GM23248 (cell line): Measurements from ENCODE around the gene PM20D1. TPM values are rescaled to one million over a fixed set of nuclear protein-coding genes. Genes with fewer than 3 reads are reported as not detected.

Experiments used
- DNase-seq: peaks from one replicate; pipeline ENCODE4 v3.0.0-alpha.2; 2015
- H2AFZ ChIP-seq: fragments of 200-600 bp; sonication (generic); 2 replicates; pipeline ENCODE4 v1.6.1; 2016; ENCODE audit warnings: antibody characterized with exemption
- H3F3A ChIP-seq: fragments of 200-600 bp; sonication (generic); 2 replicates; pipeline ENCODE4 v1.6.1; 2016; ENCODE audit warnings: mild to moderate bottlenecking, antibody characterized with exemption, mixed run types; ENCODE audit not compliant: insufficient read depth
- H3K27ac ChIP-seq: fragments of 200-600 bp; sonication (generic); 2 replicates; pipeline ENCODE4 v1.5.1; 2016; ENCODE audit warnings: mild to moderate bottlenecking
- H3K27me3 ChIP-seq: fragments of 200-600 bp; sonication (generic); replicated peaks from 2 replicates; pipeline ENCODE4 v1.6.1; 2016; ENCODE audit warnings: mild to moderate bottlenecking; ENCODE audit not compliant: insufficient read depth
- H3K36me3 ChIP-seq: fragments of 200-600 bp; sonication (generic); 2 replicates; pipeline ENCODE4 v1.6.1; 2016; ENCODE audit warnings: low read depth, mild to moderate bottlenecking
- H3K4me1 ChIP-seq: fragments of 200-600 bp; sonication (generic); 2 replicates; pipeline ENCODE4 v1.6.1; 2016; ENCODE audit warnings: mild to moderate bottlenecking; ENCODE audit not compliant: insufficient read depth
- H3K4me2 ChIP-seq: fragments of 200-600 bp; sonication (generic); one replicate; pipeline ENCODE4 v1.6.1; 2016; ENCODE audit warnings: mild to moderate bottlenecking; ENCODE audit not compliant: unreplicated experiment
- H3K4me3 ChIP-seq: fragments of 200-600 bp; sonication (generic); 2 replicates; pipeline ENCODE4 v1.5.1; 2016; ENCODE audit warnings: mild to moderate bottlenecking
- H3K79me2 ChIP-seq: fragments of 200-600 bp; sonication (generic); 2 replicates; pipeline ENCODE4 v1.6.1; 2016; ENCODE audit warnings: mild to moderate bottlenecking; ENCODE audit not compliant: insufficient read depth
- H3K9ac ChIP-seq: fragments of 200-600 bp; sonication (generic); 2 replicates; pipeline ENCODE4 v1.6.1; 2016; ENCODE audit warnings: mild to moderate bottlenecking
- H3K9me2 ChIP-seq: fragments of 200-600 bp; sonication (generic); 2 replicates; pipeline ENCODE4 v1.6.1; 2016; ENCODE audit warnings: mixed run types, mild to moderate bottlenecking, moderate library complexity; ENCODE audit not compliant: insufficient read depth
- H3K9me3 ChIP-seq: fragments of 200-600 bp; sonication (generic); one replicate; pipeline ENCODE4 v1.6.1; 2017; ENCODE audit warnings: low read depth
- H4K20me1 ChIP-seq: fragments of 200-600 bp; sonication (generic); 2 replicates; pipeline ENCODE4 v1.6.0; 2016; ENCODE audit not compliant: insufficient read depth
- EZH2 ChIP-seq: fragments of 200-600 bp; sonication (generic); IDR thresholded peaks from 2 replicates; pipeline ENCODE4 v1.6.1; 2018; ENCODE audit warnings: antibody characterized with exemption, mild to moderate bottlenecking; ENCODE audit not compliant: insufficient read depth, poor library complexity, severe bottlenecking
- EZH2phosphoT487 ChIP-seq: fragments of 200-600 bp; sonication (generic); IDR thresholded peaks from 2 replicates; pipeline ENCODE4 v1.6.1; 2018; ENCODE audit warnings: antibody characterized with exemption, moderate library complexity, mild to moderate bottlenecking, low read depth; ENCODE audit not compliant: insufficient read depth
- WGBS, 2 experiments: methylation state at CpG; one replicate each; pipeline ENCODE4 v1.1.6; 2015 to 2017; ENCODE audit warnings: low lambda C conversion rate in 2 of 2, low coverage in 1 of 2; ENCODE audit errors: missing lambda C conversion rate in 2 of 2; 5-methylcytosine and 5-hydroxymethylcytosine counted together
- in situ Hi-C: fragments of 300-500 bp; cut with MboI; formaldehyde crosslinking; loops from 2 replicates; pipeline ENCODE4 v1.15.0; 2020
- polyA plus RNA-seq: library from polyadenylated mRNA; unstranded; fragments of >200 nt; fragmentation: Nextera tagmentation; extraction: Ambion mirVana; gene quantifications from 2 replicates; pipeline ENCODE4 v1.2.1, GENCODE V29; 2016
- total RNA-seq: library from RNA; depleted of rRNA; stranded (reverse); fragments of >200 nt; shearing (Covaris generic); gene quantifications from 2 replicates; pipeline ENCODE4 v1.2.3, GENCODE V29; 2014

PM20D1 gene
- total and polyA plus RNA-seq, 2 experiments from 2014 or later: 0.11 to 0.22 TPM

DNA sequence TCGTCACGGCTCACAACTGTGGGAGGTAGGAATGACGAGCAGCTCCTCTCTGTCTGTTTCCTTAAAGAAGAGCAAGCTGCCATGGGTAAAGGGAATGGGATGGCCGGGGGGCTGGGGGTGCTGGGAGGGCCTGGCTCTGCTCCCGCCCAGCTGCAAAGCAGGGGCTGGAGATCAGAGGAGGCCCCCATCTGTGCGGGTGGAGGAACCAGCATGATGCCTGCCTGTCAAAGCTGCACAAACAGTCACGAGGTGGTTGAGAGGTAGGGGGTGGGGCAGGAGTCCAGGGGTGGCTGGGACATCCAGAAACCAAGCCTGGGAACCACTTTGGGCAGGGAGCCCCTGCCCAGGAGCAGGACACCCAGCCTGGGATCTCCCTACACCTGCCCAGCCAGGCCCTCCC lies 49.5 kb downstream of the PM20D1 start:
- H3K79me2 ChIP-seq: peaks cover 33% of the 10 kb centered on the region
- no peaks in the 10 kb centered on the region for H3K9me2 ChIP-seq
- no peak for DNase-seq
- no peak overlapping the region for H2AFZ ChIP-seq
- no peaks in the 10 kb centered on the region for H3K9me3 ChIP-seq
- no peak overlapping the region for H3K4me2 ChIP-seq
- no peaks in the 10 kb centered on the region for H3F3A ChIP-seq
- in situ Hi-C loops: no loop called here
- TF ChIP-seq EZH2phosphoT487: no peak
- no peak for TF ChIP-seq EZH2
- no peak overlapping the region for H3K4me3 ChIP-seq
- no peaks in the 10 kb centered on the region for H3K27me3 ChIP-seq
- WGBS, 2 experiments: 73 to 89% methylated on average over 6 to 7 of the region's 7 CpGs
- peaks cover 10% of the 10 kb centered on the region for H3K4me1 ChIP-seq
- 0 out of 2 replicates have a peak, but pooled peaks cover 5% of the 10 kb centered on the region for H3K36me3 ChIP-seq
- H3K9ac ChIP-seq: no peak overlapping the region
- H3K27ac ChIP-seq: no peak overlapping the region
- no peaks in the 10 kb centered on the region for H4K20me1 ChIP-seq

DNA sequence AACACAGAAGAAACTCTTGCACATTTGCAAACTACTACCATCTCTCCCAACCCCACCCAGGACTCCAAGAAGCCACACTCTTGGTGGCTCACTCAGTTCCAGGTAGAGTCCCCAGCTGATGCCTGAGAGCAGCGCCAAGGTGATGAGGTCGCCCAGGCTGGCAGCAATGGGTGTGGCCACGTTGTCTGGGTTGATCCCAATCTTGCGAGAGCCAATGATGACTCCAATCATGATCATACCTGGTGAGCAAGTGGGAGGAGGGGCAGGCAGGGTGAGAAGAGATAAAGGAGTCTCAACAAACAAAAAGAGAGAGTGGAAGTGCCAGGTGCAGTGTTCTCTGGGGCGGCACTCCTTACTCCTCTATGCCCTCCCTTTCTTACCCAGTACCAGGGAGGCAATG lies 51.4 kb downstream of the PM20D1 start:
- Histone ChIP-seq H3K9ac (no peak overlapping the region), H3K79me2 (peaks cover 15% of the 10 kb centered on the region), H3K9me2 (no peaks in the 10 kb centered on the region), H3K27me3 (no peaks in the 10 kb centered on the region), H3K4me3 (no peak overlapping the region), H3F3A (no peaks in the 10 kb centered on the region), H3K4me1 (no peaks in the 10 kb centered on the region), H3K9me3 (no peaks in the 10 kb centered on the region), H3K36me3 (0 out of 2 replicates have a peak, but pooled peaks cover 5% of the 10 kb centered on the region), H4K20me1 (no peaks in the 10 kb centered on the region), H3K4me2 (no peak overlapping the region), H3K27ac (no peak overlapping the region), H2AFZ (no peak overlapping the region)
- no peak for DNase-seq
- 92 to 95% methylated on average over 5 of the region's 5 CpGs for WGBS, 2 experiments
- no peak for TF ChIP-seq EZH2
- TF ChIP-seq EZH2phosphoT487: no peak
- in situ Hi-C loops: loop anchor here (10.0 kb wide), 1 partner anchor 186 kb away; no protein-coding TSS in a partner anchor

DNA sequence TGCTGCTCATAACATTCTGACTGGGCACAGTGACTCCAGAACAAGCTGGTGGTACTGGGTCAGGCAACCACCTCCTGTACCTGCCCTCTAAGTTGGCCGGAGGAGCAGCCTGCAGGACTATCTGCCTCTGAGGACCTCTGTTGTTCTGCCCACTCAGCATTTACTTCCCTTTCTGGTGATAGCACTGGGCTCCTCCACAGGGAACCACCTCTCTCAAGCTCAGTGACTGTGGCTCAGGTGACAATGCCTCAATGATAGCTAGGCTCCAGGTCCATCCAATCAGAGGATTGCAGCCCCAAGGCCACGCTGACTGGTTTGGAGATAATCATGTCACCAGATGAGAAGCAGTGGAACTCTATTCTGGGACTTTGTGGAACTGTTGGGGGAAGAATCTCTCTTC lies 52.8 kb downstream of the PM20D1 start:
- H3K27me3 ChIP-seq: no peaks in the 10 kb centered on the region
- H2AFZ ChIP-seq: no peak overlapping the region
- no peak overlapping the region for H3K4me2 ChIP-seq
- no peaks in the 10 kb centered on the region for H3F3A ChIP-seq
- no peaks in the 10 kb centered on the region for H3K9me2 ChIP-seq
- no peaks in the 10 kb centered on the region for H3K9me3 ChIP-seq
- DNase-seq: no peak
- H3K9ac ChIP-seq: no peak overlapping the region
- H3K79me2 ChIP-seq: peaks cover 6% of the 10 kb centered on the region
- H3K4me1 ChIP-seq: no peaks in the 10 kb centered on the region
- H4K20me1 ChIP-seq: no peaks in the 10 kb centered on the region
- in situ Hi-C loops: loop anchor here (10.0 kb wide), 1 partner anchor 188 kb away; no protein-coding TSS in a partner anchor
- peaks cover 5% of the 10 kb centered on the region; the same call in 1 of the 2 replicates for H3K36me3 ChIP-seq
- 100% methylated on average over 2 of the region's 2 CpGs for WGBS, 2 experiments
- no peak overlapping the region for H3K27ac ChIP-seq
- no peak overlapping the region for H3K4me3 ChIP-seq
- no peak for TF ChIP-seq EZH2phosphoT487
- TF ChIP-seq EZH2: no peak

DNA sequence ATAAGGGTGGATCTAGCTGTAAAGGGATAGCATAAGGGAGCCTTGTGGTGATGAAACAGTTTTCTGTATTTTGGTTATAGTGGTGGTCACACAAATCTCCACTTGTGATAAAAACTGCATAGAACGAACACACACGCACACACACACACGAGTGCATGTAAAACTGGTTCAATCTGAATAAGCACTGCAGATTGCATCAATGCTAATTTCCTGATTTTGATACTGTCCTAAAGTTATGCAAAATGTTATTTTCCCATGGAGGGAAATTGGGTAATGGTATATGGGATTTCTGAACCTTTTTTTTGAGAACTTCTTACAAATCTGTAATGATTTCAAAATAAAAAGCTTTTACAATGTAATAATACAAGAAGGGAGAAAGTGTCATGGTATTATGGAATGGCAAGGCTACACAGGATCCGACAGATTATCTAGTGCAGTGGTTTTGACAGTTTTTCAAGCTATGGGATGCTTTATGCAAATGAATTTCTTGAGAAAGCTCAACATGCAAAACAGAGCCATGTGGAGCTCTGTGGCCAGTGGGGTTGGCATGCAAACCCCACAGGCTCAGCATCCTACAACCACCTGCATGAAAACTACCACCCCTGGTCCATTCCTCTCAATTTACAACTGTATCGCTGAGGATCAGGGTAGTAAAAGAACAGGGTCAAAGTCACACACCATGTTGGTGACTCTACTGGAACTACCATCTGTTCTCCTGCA lies 55.8 kb downstream of the PM20D1 start:
- H3K36me3 ChIP-seq: peaks cover 11% of the 10 kb centered on the region; the same call in 1 of the 2 replicates
- H3K9me2 ChIP-seq: no peaks in the 10 kb centered on the region
- H3K27me3 ChIP-seq: no peaks in the 10 kb centered on the region
- H3K27ac ChIP-seq: no peak overlapping the region
- TF ChIP-seq EZH2phosphoT487: no peak
- TF ChIP-seq EZH2: no peak
- H3K4me3 ChIP-seq: no peak overlapping the region
- no peaks in the 10 kb centered on the region for H3K79me2 ChIP-seq
- H3K4me1 ChIP-seq: no peaks in the 10 kb centered on the region
- no peak for DNase-seq
- WGBS, 2 experiments: 68 to 69% methylated on average over 5 of the region's 5 CpGs
- H3K4me2 ChIP-seq: no peak overlapping the region
- H3K9me3 ChIP-seq: no peaks in the 10 kb centered on the region
- no peak overlapping the region for H2AFZ ChIP-seq
- H3F3A ChIP-seq: no peaks in the 10 kb centered on the region
- H3K9ac ChIP-seq: no peak overlapping the region
- no peaks in the 10 kb centered on the region for H4K20me1 ChIP-seq
- in situ Hi-C loops: loop anchor here (10.0 kb wide), 1 partner anchor 191 kb away; no protein-coding TSS in a partner anchor
